HEK293 (cell line): ENCODE data around the gene IFIT2.

Source experiments
- CTCF ChIP-seq: fragments of 450-650 bp; formaldehyde crosslinking; IDR thresholded peaks from 2 replicates; pipeline ENCODE4 v1.5.1; 2016; ENCODE audit warnings: missing biosample characterization, missing genetic modification characterization
- PBX3 ChIP-seq: sonication (generic); formaldehyde crosslinking; IDR thresholded peaks from 2 replicates; pipeline ENCODE4 v1.8.1; 2022; ENCODE audit warnings: mild to moderate bottlenecking, moderate library complexity, missing genetic modification reagents
- YY1 ChIP-seq: fragments of 450-650 bp; formaldehyde crosslinking; IDR thresholded peaks from 2 replicates; pipeline ENCODE4 v1.5.1; 2018; ENCODE audit warnings: missing biosample characterization, missing genetic modification characterization
- ZBTB20 ChIP-seq: fragments of 450-650 bp; formaldehyde crosslinking; IDR thresholded peaks from 2 replicates; pipeline ENCODE4 v1.5.1; 2016; ENCODE audit warnings: missing biosample characterization, missing genetic modification characterization
- TF ChIP-seq, protein P1 (sequence below): fragments of 450-650 bp; formaldehyde crosslinking; IDR thresholded peaks from 2 replicates; pipeline ENCODE4 v1.5.1; 2016; ENCODE audit warnings: missing biosample characterization, missing genetic modification characterization

GRCh38 chr10:89297356-89297755, 4.5 kb upstream of the IFIT2 start:
- TF ChIP-seq CTCF (no peak), PBX3 (CRISPR knock-in tag) (no peak), ZBTB20 (no peak), YY1 (no peak)
- TF ChIP-seq, protein P1, sequence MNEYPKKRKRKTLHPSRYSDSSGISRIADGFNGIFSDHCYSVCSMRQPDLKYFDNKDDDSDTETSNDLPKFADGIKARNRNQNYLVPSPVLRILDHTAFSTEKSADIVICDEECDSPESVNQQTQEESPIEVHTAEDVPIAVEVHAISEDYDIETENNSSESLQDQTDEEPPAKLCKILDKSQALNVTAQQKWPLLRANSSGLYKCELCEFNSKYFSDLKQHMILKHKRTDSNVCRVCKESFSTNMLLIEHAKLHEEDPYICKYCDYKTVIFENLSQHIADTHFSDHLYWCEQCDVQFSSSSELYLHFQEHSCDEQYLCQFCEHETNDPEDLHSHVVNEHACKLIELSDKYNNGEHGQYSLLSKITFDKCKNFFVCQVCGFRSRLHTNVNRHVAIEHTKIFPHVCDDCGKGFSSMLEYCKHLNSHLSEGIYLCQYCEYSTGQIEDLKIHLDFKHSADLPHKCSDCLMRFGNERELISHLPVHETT: no peak
